Measurements from ENCODE around the gene CAD. TPM values are rescaled to one million over a fixed set of nuclear protein-coding genes. Genes with fewer than 3 reads are reported as not detected.

Gene CAD
- total and polyA plus RNA-seq, 2 donors (not counting 3 experiments of a cell fraction or from before 2014, with no cell fraction given), result 60.3 to 91.4 TPM

DNA sequence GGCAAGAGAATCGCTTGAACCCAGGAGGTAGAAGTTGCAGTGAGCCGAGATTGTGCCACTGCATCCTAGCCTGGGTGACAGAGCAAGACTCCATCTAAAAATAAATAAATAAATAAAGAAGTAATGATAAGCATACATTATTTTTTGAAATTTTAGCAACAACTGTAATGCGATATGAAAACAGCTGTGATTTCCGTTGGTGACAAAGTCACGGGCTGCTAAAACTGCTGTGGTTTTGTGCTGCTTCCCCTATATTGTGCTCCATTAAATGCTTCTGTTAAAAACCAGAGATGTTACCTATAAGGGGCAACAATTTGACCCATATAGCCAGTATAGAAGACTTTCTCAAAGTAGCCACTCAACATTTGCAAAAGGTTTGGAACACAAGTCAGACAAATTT lies 73.4 kb downstream of the CAD start:
- POLR2A ChIA-PET, result no interaction called here
- Histone ChIP-seq H2AFZ (ENCODE audit: low read depth, low read length) (no peak overlapping the region), H3K27ac (ENCODE audit: insufficient read depth, low read depth, low read length) (no peak overlapping the region), H3K4me1 (ENCODE audit: control insufficient read depth, extremely low read depth, insufficient read depth, low read length) (peaks cover 44% of the 10 kb centered on the region), H3K4me2 (ENCODE audit: insufficient read depth, low read length) (no peak overlapping the region), H3K27me3 (ENCODE audit: control insufficient read depth in 2 of 2, insufficient read depth in 2 of 2, low read length in 2 of 2) (no peaks in the 10 kb centered on the region), H4K20me1 (replicated peaks; ENCODE audit: control insufficient read depth, extremely low read depth, insufficient read depth, low read length) (no peaks in the 10 kb centered on the region), H3K36me3 (ENCODE audit: control insufficient read depth in 2 of 2, extremely low read depth in 1 of 2, insufficient read depth in 2 of 2, low read length in 2 of 2) (no peaks in the 10 kb centered on the region), H3K9me3 (replicated peaks; ENCODE audit: control insufficient read depth, insufficient read depth, low read length) (no peaks in the 10 kb centered on the region), H3K9me1 (replicated peaks; ENCODE audit: control insufficient read depth, extremely low read depth, insufficient read depth, low read length) (no peaks in the 10 kb centered on the region), H3K9ac (replicated peaks; ENCODE audit: extremely low read depth, insufficient read depth, low read length) (no peak overlapping the region), H3K79me2 (ENCODE audit: control insufficient read depth, insufficient read depth, low read length) (no peaks in the 10 kb centered on the region), H3K4me3 (replicated peaks in 1 of 3; ENCODE audit: insufficient read depth in 1 of 3, low read depth in 1 of 3, low read length in 3 of 3) (no peak overlapping the region)
- CTCF ChIA-PET, result interaction anchor here (1.1 to 7.2 kb wide), 2 partner anchors 9 to 12 kb away, joined by 3 to 107 read pairs; partner anchors contain the start of gene TRIM54
- TF ChIP-seq FOS (IDR thresholded peaks at IDR 0.05; ENCODE audit: borderline replicate concordance, insufficient read depth, low read length), result no peak
- TF ChIP-seq MYC (IDR thresholded peaks at IDR 0.05; ENCODE audit: low read depth, low read length), result no peak
- TF ChIP-seq EZH2 (IDR thresholded peaks at IDR 0.05; ENCODE audit: borderline replicate concordance, low read depth, low read length, severe bottlenecking), result no peak
- TF ChIP-seq GATA2 (IDR thresholded peaks at IDR 0.05; ENCODE audit: insufficient read depth, insufficient read length, low read depth, low read length), result no peak
- TF ChIP-seq, protein P1, sequence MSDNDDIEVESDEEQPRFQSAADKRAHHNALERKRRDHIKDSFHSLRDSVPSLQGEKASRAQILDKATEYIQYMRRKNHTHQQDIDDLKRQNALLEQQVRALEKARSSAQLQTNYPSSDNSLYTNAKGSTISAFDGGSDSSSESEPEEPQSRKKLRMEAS (IDR thresholded peaks at IDR 0.05; ENCODE audit: insufficient read depth, insufficient read length), result no peak
- no peak for TF ChIP-seq POLR2A (IDR thresholded peaks at IDR 0.05; ENCODE audit: low read depth, low read length)
- TF ChIP-seq POLR2AphosphoS5 (IDR thresholded peaks at IDR 0.05; ENCODE audit: insufficient read depth, low read depth, low read length), result no peak
- no peak for TF ChIP-seq JUN (IDR thresholded peaks at IDR 0.05; ENCODE audit: borderline replicate concordance, insufficient read depth, insufficient read length, low read depth)
- TF ChIP-seq, protein P2, sequence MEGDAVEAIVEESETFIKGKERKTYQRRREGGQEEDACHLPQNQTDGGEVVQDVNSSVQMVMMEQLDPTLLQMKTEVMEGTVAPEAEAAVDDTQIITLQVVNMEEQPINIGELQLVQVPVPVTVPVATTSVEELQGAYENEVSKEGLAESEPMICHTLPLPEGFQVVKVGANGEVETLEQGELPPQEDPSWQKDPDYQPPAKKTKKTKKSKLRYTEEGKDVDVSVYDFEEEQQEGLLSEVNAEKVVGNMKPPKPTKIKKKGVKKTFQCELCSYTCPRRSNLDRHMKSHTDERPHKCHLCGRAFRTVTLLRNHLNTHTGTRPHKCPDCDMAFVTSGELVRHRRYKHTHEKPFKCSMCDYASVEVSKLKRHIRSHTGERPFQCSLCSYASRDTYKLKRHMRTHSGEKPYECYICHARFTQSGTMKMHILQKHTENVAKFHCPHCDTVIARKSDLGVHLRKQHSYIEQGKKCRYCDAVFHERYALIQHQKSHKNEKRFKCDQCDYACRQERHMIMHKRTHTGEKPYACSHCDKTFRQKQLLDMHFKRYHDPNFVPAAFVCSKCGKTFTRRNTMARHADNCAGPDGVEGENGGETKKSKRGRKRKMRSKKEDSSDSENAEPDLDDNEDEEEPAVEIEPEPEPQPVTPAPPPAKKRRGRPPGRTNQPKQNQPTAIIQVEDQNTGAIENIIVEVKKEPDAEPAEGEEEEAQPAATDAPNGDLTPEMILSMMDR (IDR thresholded peaks at IDR 0.05; ENCODE audit: extremely low read depth in 1 of 2, insufficient read depth in 1 of 2, low read depth in 1 of 2, low read length in 2 of 2), result no peak
- no TSS peak for BruUV-seq (replicated peaks)
- intact Hi-C loops (cut with micrococcal nuclease), result no loop called here
- dilution Hi-C loops (cut with MboI; ENCODE audit: extremely low pct_ligation_motif_present, low sequenced_read_pairs), result no loop called here
- no peak for DNase-seq (ENCODE audit: low read depth, low spot score)
- FAIRE-seq, result no peak
